ENCODE data around the gene ZSCAN5A.
"Not testable (repeated sequence)": the region's sequence is repeated elsewhere in the genome, so short reads cannot be mapped to it uniquely, and the experiment has no call there.

DNA sequence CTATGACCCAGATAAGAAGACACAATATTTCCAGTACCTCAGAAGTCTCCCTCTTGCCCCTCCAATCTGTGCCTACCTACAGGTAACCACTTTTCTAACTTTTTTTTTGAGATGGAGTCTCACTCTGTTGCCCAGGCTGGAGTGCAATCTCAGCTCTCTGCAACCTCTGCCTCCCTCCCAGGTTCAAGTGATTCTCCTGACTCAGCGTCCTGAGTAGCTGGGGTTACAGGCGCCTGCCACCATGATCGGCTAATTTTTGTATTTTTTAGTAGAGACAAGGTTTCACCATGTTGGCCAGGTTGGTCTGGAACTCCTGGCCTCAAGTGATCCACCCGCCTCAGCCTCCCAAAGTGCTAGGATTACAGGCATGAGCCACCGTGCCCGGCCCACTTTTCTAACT is 52.7 kb downstream of the ZSCAN5A start:
- TF ChIP-seq, protein P1, sequence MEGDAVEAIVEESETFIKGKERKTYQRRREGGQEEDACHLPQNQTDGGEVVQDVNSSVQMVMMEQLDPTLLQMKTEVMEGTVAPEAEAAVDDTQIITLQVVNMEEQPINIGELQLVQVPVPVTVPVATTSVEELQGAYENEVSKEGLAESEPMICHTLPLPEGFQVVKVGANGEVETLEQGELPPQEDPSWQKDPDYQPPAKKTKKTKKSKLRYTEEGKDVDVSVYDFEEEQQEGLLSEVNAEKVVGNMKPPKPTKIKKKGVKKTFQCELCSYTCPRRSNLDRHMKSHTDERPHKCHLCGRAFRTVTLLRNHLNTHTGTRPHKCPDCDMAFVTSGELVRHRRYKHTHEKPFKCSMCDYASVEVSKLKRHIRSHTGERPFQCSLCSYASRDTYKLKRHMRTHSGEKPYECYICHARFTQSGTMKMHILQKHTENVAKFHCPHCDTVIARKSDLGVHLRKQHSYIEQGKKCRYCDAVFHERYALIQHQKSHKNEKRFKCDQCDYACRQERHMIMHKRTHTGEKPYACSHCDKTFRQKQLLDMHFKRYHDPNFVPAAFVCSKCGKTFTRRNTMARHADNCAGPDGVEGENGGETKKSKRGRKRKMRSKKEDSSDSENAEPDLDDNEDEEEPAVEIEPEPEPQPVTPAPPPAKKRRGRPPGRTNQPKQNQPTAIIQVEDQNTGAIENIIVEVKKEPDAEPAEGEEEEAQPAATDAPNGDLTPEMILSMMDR (IDR thresholded peaks at IDR 0.05), result not testable (repeated sequence)
- not testable (repeated sequence) for TF ChIP-seq EP300 (IDR thresholded peaks at IDR 0.05)
